HL-60 (cell line): ENCODE results near the gene GALNT9.

Source experiments
- CTCF ChIP-seq: IDR thresholded peaks from one replicate; pipeline ENCODE4 v1.5.1; 2011; ENCODE audit warnings: low read length, control low read depth, inconsistent platforms; ENCODE audit not compliant: insufficient read depth
- GABPA ChIP-seq: IDR thresholded peaks from 2 replicates; pipeline ENCODE4 v1.6.1; 2012; ENCODE audit warnings: low read depth
- POLR2AphosphoS5 ChIP-seq: IDR thresholded peaks from 2 replicates; pipeline ENCODE4 v1.6.1; 2012; ENCODE audit warnings: low read depth
- SPI1 ChIP-seq: IDR thresholded peaks from 2 replicates; pipeline ENCODE4 v1.6.1; 2012; ENCODE audit warnings: low read depth, mild to moderate bottlenecking, borderline replicate concordance
- TF ChIP-seq, protein P1 (sequence below): IDR thresholded peaks from 2 replicates; pipeline ENCODE4 v1.6.1; 2012; ENCODE audit warnings: low read depth; ENCODE audit not compliant: insufficient replicate concordance

GRCh38 chr12:132273992-132274334, 55.4 kb downstream of the GALNT9 start:
- no peak for TF ChIP-seq CTCF
- TF ChIP-seq, protein P1, sequence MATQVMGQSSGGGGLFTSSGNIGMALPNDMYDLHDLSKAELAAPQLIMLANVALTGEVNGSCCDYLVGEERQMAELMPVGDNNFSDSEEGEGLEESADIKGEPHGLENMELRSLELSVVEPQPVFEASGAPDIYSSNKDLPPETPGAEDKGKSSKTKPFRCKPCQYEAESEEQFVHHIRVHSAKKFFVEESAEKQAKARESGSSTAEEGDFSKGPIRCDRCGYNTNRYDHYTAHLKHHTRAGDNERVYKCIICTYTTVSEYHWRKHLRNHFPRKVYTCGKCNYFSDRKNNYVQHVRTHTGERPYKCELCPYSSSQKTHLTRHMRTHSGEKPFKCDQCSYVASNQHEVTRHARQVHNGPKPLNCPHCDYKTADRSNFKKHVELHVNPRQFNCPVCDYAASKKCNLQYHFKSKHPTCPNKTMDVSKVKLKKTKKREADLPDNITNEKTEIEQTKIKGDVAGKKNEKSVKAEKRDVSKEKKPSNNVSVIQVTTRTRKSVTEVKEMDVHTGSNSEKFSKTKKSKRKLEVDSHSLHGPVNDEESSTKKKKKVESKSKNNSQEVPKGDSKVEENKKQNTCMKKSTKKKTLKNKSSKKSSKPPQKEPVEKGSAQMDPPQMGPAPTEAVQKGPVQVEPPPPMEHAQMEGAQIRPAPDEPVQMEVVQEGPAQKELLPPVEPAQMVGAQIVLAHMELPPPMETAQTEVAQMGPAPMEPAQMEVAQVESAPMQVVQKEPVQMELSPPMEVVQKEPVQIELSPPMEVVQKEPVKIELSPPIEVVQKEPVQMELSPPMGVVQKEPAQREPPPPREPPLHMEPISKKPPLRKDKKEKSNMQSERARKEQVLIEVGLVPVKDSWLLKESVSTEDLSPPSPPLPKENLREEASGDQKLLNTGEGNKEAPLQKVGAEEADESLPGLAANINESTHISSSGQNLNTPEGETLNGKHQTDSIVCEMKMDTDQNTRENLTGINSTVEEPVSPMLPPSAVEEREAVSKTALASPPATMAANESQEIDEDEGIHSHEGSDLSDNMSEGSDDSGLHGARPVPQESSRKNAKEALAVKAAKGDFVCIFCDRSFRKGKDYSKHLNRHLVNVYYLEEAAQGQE = no peak
- no peak for TF ChIP-seq POLR2AphosphoS5
- TF ChIP-seq GABPA = no peak
- no peak for TF ChIP-seq SPI1
